H9 (cell line): Measurements from ENCODE around the gene SATB1. TPM values are rescaled to one million over a fixed set of nuclear protein-coding genes. Genes with fewer than 3 reads are reported as not detected.

Experiments used
- DNase-seq: peaks from one replicate; pipeline ENCODE4 v3.0.0-alpha.2; 2017
- H2AFZ ChIP-seq: one replicate; pipeline ENCODE4 v1.6.1; 2013; ENCODE audit warnings: mild to moderate bottlenecking, low read length, control low read depth, moderate library complexity
- H2AK5ac ChIP-seq: 2 replicates; pipeline ENCODE4 v1.6.1; 2013; ENCODE audit warnings: low read length, control low read depth, mixed read lengths; ENCODE audit not compliant: insufficient read length
- H2BK120ac ChIP-seq: one replicate; pipeline ENCODE4 v1.6.1; 2013; ENCODE audit warnings: low read depth, mild to moderate bottlenecking, low read length, control low read depth, inconsistent platforms; ENCODE audit not compliant: poor library complexity, severe bottlenecking
- H2BK12ac ChIP-seq: 2 replicates; pipeline ENCODE4 v1.6.1; 2013; ENCODE audit warnings: low read length, control low read depth, mixed read lengths, low read depth; ENCODE audit not compliant: insufficient read length
- H2BK15ac ChIP-seq: 2 replicates; pipeline ENCODE4 v1.6.1; 2013; ENCODE audit warnings: low read depth, low read length, control low read depth
- H2BK20ac ChIP-seq: one replicate; pipeline ENCODE4 v1.6.1; 2013; ENCODE audit warnings: low read depth, mild to moderate bottlenecking, low read length, control low read depth, inconsistent platforms; ENCODE audit not compliant: poor library complexity, severe bottlenecking
- H2BK5ac ChIP-seq: 2 replicates; pipeline ENCODE4 v1.6.1; 2013; ENCODE audit warnings: low read length, control low read depth, mixed read lengths; ENCODE audit not compliant: insufficient read length
- H3K14ac ChIP-seq: 2 replicates; pipeline ENCODE4 v1.6.1; 2013; ENCODE audit warnings: low read length, control low read depth; ENCODE audit not compliant: insufficient read depth
- H3K18ac ChIP-seq: 2 replicates; pipeline ENCODE4 v1.6.1; 2013; ENCODE audit warnings: low read depth, mild to moderate bottlenecking, mixed read lengths, low read length, control low read depth; ENCODE audit not compliant: insufficient read length
- H3K23ac ChIP-seq: 2 replicates; pipeline ENCODE4 v1.6.1; 2013; ENCODE audit warnings: low read length, control low read depth, mixed read lengths, low read depth; ENCODE audit not compliant: insufficient read length
- H3K23me2 ChIP-seq: 2 replicates; pipeline ENCODE4 v1.6.1; 2013; ENCODE audit warnings: low read depth, mild to moderate bottlenecking, mixed read lengths, low read length, control low read depth; ENCODE audit not compliant: insufficient read length, poor library complexity, severe bottlenecking
- H3K27ac ChIP-seq: 2 replicates; pipeline ENCODE4 v1.5.1; 2013; ENCODE audit warnings: low read length, control low read depth, mixed read lengths, low read depth; ENCODE audit not compliant: insufficient read length
- H3K27me3 ChIP-seq: 2 replicates; pipeline ENCODE4 v1.6.1; 2013; ENCODE audit warnings: low read length, control low read depth, inconsistent platforms; ENCODE audit not compliant: insufficient read depth
- H3K4ac ChIP-seq: 2 replicates; pipeline ENCODE4 v1.6.1; 2013; ENCODE audit warnings: low read depth, mild to moderate bottlenecking, control low read depth, inconsistent platforms, low read length, moderate library complexity
- H3K4me1 ChIP-seq: 2 replicates; pipeline ENCODE4 v1.6.1; 2013; ENCODE audit warnings: low read length, control low read depth, inconsistent platforms; ENCODE audit not compliant: insufficient read depth
- H3K4me2 ChIP-seq: 2 replicates; pipeline ENCODE4 v1.6.1; 2013; ENCODE audit warnings: low read length, control low read depth, mixed read lengths; ENCODE audit not compliant: insufficient read length, insufficient read depth
- H3K56ac ChIP-seq: 2 replicates; pipeline ENCODE4 v1.6.1; 2013; ENCODE audit warnings: low read depth, mild to moderate bottlenecking, mixed read lengths, low read length, control low read depth; ENCODE audit not compliant: insufficient read length
- H3K79me1 ChIP-seq: 2 replicates; pipeline ENCODE4 v1.6.1; 2013; ENCODE audit warnings: low read depth, mild to moderate bottlenecking, moderate library complexity, low read length, control low read depth, inconsistent platforms; ENCODE audit not compliant: insufficient read depth, poor library complexity, severe bottlenecking
- H3K79me2 ChIP-seq: 2 replicates; pipeline ENCODE4 v1.6.1; 2013; ENCODE audit warnings: low read length, control low read depth, inconsistent platforms; ENCODE audit not compliant: insufficient read depth
- H3K9ac ChIP-seq: 2 replicates; pipeline ENCODE4 v1.6.1; 2013; ENCODE audit warnings: low read length, control low read depth, mixed read lengths; ENCODE audit not compliant: insufficient read length; ENCODE audit errors: extremely low read depth
- H3K9me3 ChIP-seq: one replicate; pipeline ENCODE4 v1.6.1; 2013; ENCODE audit warnings: low read depth, low read length, inconsistent platforms; ENCODE audit not compliant: control insufficient read depth
- H3T11ph ChIP-seq: one replicate; pipeline ENCODE4 v1.6.1; 2013; ENCODE audit warnings: mild to moderate bottlenecking, low read length, control low read depth, inconsistent platforms
- H4K20me1 ChIP-seq: one replicate; pipeline ENCODE4 v1.6.1; 2013; ENCODE audit not compliant: control insufficient read depth, insufficient read length, insufficient read depth
- H4K5ac ChIP-seq: 2 replicates; pipeline ENCODE4 v1.6.1; 2013; ENCODE audit warnings: low read depth, mild to moderate bottlenecking, mixed read lengths, low read length, control low read depth; ENCODE audit not compliant: insufficient read length
- H4K8ac ChIP-seq: replicated peaks from 2 replicates; pipeline ENCODE4 v1.6.1; 2013; ENCODE audit warnings: low read length, control low read depth, mixed read lengths, low read depth; ENCODE audit not compliant: insufficient read length
- H4K91ac ChIP-seq: 2 replicates; pipeline ENCODE4 v1.6.1; 2013; ENCODE audit warnings: low read depth, mild to moderate bottlenecking, moderate library complexity, mixed read lengths, low read length, control low read depth; ENCODE audit not compliant: insufficient read length
- H3K27ac Mint-ChIP-seq, 3 experiments: 2 replicates in 2 of 3; 3 replicates in 1 of 3; pipeline ENCODE4 v1.8.0; 2020 to 2021; ENCODE audit warnings: mixed read lengths in 3 of 3, mild to moderate bottlenecking in 1 of 3, moderate library complexity in 1 of 3
- H3K27me3 Mint-ChIP-seq: 2 replicates; pipeline ENCODE4 v1.8.0; 2021; ENCODE audit warnings: low read depth, mild to moderate bottlenecking, moderate library complexity, mixed read lengths
- H3K36me3 Mint-ChIP-seq, 3 experiments: 2 replicates in 2 of 3; 3 replicates in 1 of 3; pipeline ENCODE4 v1.8.0; 2020 to 2021; ENCODE audit warnings: low read depth in 3 of 3, mixed read lengths in 3 of 3; ENCODE audit not compliant: insufficient read depth in 1 of 3
- H3K4me1 Mint-ChIP-seq, 2 experiments: 2 replicates each; pipeline ENCODE4 v1.8.0; 2020; ENCODE audit warnings: mixed read lengths in 2 of 2
- H3K4me3 Mint-ChIP-seq, 2 experiments: 2 replicates in 1 of 2; 3 replicates in 1 of 2; pipeline ENCODE4 v1.8.0; 2020 to 2021; ENCODE audit warnings: mild to moderate bottlenecking in 2 of 2, mixed read lengths in 2 of 2, moderate library complexity in 1 of 2
- H3K9me3 Mint-ChIP-seq, 2 experiments: 2 replicates in 1 of 2; 3 replicates in 1 of 2; pipeline ENCODE4 v1.8.0; 2020; ENCODE audit warnings: mild to moderate bottlenecking in 2 of 2, mixed read lengths in 2 of 2, moderate library complexity in 1 of 2
- whole genome bisulfite sequencing: extraction: QIAGEN DNeasy Blood & Tissue Kit; methylation state at CpG from one replicate; pipeline ENCODE4 v1.1.7; 2013; ENCODE audit warnings: missing lambda C conversion rate, low lambda C conversion rate, mixed read lengths; ENCODE audit not compliant: insufficient read length; ENCODE audit errors: extremely low coverage; 5-methylcytosine and 5-hydroxymethylcytosine counted together
- long read RNA-seq: library from polyadenylated mRNA; unstranded; transcript quantifications from one replicate; pipeline ENCODE4 v2.0.0, GENCODE V29; 2020
- total RNA-seq: library from RNA; stranded (reverse); gene quantifications from 2 replicates; pipeline ENCODE4 v1.2.1, GENCODE V29; 2021
- TF ChIP-seq, protein P1 (sequence below): fragments of 200-600 bp; sonication (generic); conservative IDR thresholded peaks from 3 replicates; pipeline ENCODE4 v1.8.0; 2021; ENCODE audit warnings: antibody characterized with exemption, mild to moderate bottlenecking

Gene SATB1
- total RNA-seq = 23.4 and 30.7 TPM in 2 replicates
- long read RNA-seq, full-length matches to known transcripts = 3 of 42 reads
- long read RNA-seq, partial matches to known transcripts = 3 of 42 reads
- long read RNA-seq, other reads (novel, unspliced or antisense) = 36 of 42 reads

DNA sequence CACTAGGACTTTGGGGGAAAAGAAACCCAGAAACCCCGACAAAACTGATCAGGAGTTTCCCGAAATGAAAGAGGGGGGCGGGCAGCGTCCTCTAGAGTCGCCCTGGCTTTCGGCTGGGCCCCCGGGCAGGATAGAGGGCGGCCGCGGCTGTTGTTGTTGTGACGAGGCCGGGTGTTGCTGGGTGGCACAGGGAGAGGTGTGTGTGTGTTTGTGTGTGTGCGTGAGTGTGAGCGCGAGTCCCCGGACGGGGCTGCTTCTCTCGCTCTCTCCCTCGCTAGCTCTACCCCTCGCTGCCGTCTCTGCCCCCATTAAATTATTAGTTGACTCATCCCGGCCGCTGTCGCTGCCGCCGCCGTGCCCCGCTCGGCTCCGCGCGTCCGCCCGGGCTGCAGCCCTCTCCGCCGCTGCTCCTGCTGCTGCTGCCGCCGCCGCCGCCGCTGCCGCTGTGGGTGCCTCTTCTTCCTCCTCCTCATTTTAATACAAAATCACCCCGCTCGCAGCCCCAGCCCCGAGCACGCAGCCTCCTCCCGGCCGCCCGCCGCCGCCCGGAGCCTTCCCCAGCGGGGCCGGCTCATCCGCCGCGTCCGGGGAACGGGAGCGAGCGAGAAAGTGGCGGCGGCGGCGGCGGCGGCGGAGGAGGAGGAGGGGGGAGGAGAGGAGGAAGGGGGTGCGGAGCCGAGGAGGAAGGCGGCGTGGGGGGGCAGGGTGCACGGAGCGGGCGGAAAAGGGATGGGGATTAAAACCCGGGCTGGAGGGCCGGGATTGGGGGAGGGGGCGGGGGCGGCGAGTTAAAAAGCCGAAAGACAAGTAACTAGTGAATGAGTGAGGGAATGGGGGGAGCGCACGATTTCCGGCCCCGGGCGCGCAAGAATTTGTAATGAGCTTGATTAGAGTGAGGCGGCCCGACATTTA is at the start of gene SATB1:
SATB1 (minus strand) TSS at position 611 of the 912 bp plus-strand sequence. CDS start 4,372 bp downstream, outside the sequence.
- Histone ChIP-seq H4K8ac (no peak within 1 kb of the TSS), H3K27me3 (no peaks in the 10 kb centered on the region), H2BK120ac (no peak within 1 kb of the TSS), H3K4me1 (peaks cover 2% of the 10 kb centered on the region; the same call in 1 of the 2 replicates), H3K79me1 (no peaks in the 10 kb centered on the region), H2AFZ (no peak within 1 kb of the TSS), H4K5ac (no peak within 1 kb of the TSS), H3K79me2 (peaks cover 1% of the 10 kb centered on the region; the same call in 1 of the 2 replicates), H3K18ac (no peak within 1 kb of the TSS), H2BK5ac (no peak within 1 kb of the TSS), H3K9ac (peak within 1 kb of the TSS; percentile 32), H3K14ac (peak within 1 kb of the TSS; percentile 4; the same call in 1 of the 2 replicates), H3K27ac (no peak within 1 kb of the TSS), H3K4ac (no peak within 1 kb of the TSS), H3K23ac (no peak within 1 kb of the TSS), H3K23me2 (peaks cover 13% of the 10 kb centered on the region), H2BK12ac (no peak within 1 kb of the TSS), H2BK15ac (no peak within 1 kb of the TSS), H2BK20ac (no peak within 1 kb of the TSS), H2AK5ac (no peak within 1 kb of the TSS), H3T11ph (no peak within 1 kb of the TSS), H4K20me1 (no peaks in the 10 kb centered on the region), H3K4me2 (peak within 1 kb of the TSS; percentile 98), H3K9me3 (no peaks in the 10 kb centered on the region), H4K91ac (no peak within 1 kb of the TSS), H3K56ac (no peak within 1 kb of the TSS)
- H3K4me1 Mint-ChIP-seq = peaks cover 27 to 29% of the 10 kb centered on the region in 2 experiments
- H3K27ac Mint-ChIP-seq = peak within 1 kb of the TSS in 2 of 3 experiments; percentile 73 to 95; a peak in 5 of 7 replicates
- no peaks in the 10 kb centered on the region for H3K27me3 Mint-ChIP-seq
- H3K36me3 Mint-ChIP-seq = peaks cover 0 to 3% (median 3%) of the 10 kb centered on the region in 3 experiments; a peak in 2 of 7 replicates
- TF ChIP-seq, protein P1, sequence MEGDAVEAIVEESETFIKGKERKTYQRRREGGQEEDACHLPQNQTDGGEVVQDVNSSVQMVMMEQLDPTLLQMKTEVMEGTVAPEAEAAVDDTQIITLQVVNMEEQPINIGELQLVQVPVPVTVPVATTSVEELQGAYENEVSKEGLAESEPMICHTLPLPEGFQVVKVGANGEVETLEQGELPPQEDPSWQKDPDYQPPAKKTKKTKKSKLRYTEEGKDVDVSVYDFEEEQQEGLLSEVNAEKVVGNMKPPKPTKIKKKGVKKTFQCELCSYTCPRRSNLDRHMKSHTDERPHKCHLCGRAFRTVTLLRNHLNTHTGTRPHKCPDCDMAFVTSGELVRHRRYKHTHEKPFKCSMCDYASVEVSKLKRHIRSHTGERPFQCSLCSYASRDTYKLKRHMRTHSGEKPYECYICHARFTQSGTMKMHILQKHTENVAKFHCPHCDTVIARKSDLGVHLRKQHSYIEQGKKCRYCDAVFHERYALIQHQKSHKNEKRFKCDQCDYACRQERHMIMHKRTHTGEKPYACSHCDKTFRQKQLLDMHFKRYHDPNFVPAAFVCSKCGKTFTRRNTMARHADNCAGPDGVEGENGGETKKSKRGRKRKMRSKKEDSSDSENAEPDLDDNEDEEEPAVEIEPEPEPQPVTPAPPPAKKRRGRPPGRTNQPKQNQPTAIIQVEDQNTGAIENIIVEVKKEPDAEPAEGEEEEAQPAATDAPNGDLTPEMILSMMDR = no peak
- peak within 1 kb of the TSS; percentile 88 to 98 for H3K4me3 Mint-ChIP-seq
- no peaks in the 10 kb centered on the region; a peak in 1 of 5 replicates for H3K9me3 Mint-ChIP-seq
- DNase-seq = peak; percentile 82
- WGBS = no CpG with 5 or more reads among the region's 89 CpGs
